Calu3 (cell line): Measurements from ENCODE around the gene EXOC2. TPM values are rescaled to one million over a fixed set of nuclear protein-coding genes. Genes with fewer than 3 reads are reported as not detected.

Source experiments
- BruUV-seq: library from RNA; stranded (reverse); fragments of 400-500 nt; replicated peaks from 2 replicates; lab custom pipeline; 2021; lab: Mats Ljungman, UMichigan
- CTCF ChIA-PET: fragments of 300-600 bp; sonication (Branson Sonifier 250); formaldehyde crosslinking; loops from one replicate; lab custom pipeline; 2022; ENCODE audit warnings: antibody characterized with exemption; lab: Charles Lee
- DNase-seq: peaks from one replicate; pipeline ENCODE4 v3.0.0; 2022
- H3K27ac Mint-ChIP-seq: one replicate; pipeline ENCODE4 v1.8.0; 2022; ENCODE audit warnings: mixed read lengths; ENCODE audit not compliant: unreplicated experiment
- H3K27me3 Mint-ChIP-seq: one replicate; pipeline ENCODE4 v1.8.0; 2022; ENCODE audit warnings: mixed read lengths; ENCODE audit not compliant: unreplicated experiment
- H3K36me3 Mint-ChIP-seq: one replicate; pipeline ENCODE4 v1.8.0; 2022; ENCODE audit warnings: mild to moderate bottlenecking, moderate library complexity, mixed read lengths; ENCODE audit not compliant: insufficient read depth, unreplicated experiment
- H3K4me1 Mint-ChIP-seq: one replicate; pipeline ENCODE4 v1.8.0; 2022; ENCODE audit warnings: mild to moderate bottlenecking, low read depth, mixed read lengths; ENCODE audit not compliant: unreplicated experiment
- H3K4me3 Mint-ChIP-seq: one replicate; pipeline ENCODE4 v1.8.0; 2022; ENCODE audit warnings: mild to moderate bottlenecking, low read depth, moderate library complexity, mixed read lengths; ENCODE audit not compliant: unreplicated experiment
- H3K9me3 Mint-ChIP-seq: one replicate; pipeline ENCODE4 v1.8.0; 2022; ENCODE audit warnings: low read depth, mixed read lengths; ENCODE audit not compliant: unreplicated experiment
- intact Hi-C: fragments of 100-400 bp; cut with micrococcal nuclease; formaldehyde crosslinking; loops from one replicate; pipeline ENCODE4 v1.10.0; 2022; ENCODE audit not compliant: unreplicated experiment
- total RNA-seq: library from RNA; stranded (reverse); gene quantifications from 2 replicates; pipeline ENCODE4 v1.2.3, GENCODE V29; 2022
- TF ChIP-seq, protein P1 (sequence below): fragments of 200-600 bp; IDR thresholded peaks from one replicate; pipeline ENCODE4 v1.8.0; 2022; ENCODE audit warnings: antibody characterized with exemption; ENCODE audit not compliant: unreplicated experiment

The EXOC2 gene
- total RNA-seq, 1 experiment from 2014 or later = 13.2 TPM

DNA sequence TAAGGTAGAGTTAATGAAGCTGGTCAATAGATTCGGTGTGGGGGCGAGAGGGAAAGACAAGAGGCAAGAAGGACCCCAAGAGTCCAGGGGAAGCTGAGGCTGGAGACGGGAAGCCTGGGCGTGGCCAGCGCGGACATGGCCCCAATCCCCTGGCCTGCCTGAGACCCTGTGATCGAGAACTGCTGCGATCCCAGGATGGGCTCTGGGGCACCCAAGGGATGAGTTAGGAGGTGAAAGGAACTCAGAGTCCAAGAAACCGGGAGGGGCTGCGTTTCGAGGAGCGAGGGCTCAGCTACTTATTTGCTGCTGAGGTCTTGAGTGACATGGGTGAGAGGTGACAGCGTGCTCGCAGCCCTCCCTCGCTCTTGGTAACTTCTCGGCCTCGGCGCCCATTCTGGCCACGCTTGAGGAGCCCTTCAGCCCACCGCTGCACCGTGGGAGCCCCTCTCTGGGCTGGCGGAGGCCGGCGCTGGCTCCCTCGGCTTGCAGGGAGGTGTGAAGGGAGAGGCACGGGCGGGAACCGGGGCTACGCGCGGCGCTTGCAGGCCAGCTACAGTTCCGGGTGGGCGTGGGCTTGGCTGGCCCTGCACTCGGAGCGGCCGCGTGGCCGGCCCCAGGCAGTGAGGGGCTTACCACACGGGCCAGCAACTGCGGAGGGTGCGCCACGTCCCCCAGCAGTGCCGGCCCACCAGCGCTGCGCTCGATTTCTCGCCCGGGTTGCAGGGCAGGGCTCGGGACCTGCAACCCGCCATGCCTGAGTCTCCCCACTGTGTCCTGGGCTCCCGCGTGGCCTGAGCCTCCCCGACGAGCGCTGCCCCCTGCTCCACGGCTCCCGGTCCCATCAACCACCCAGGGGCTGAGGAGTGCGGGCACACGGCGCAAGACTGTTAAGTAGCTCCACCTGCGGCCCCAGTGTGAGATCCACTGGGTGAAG lies 243.2 kb downstream of the EXOC2 start:
- no TSS peak for BruUV-seq
- CTCF ChIA-PET = interaction anchor here (0.6 kb wide), 1 partner anchor 18 kb away, joined by 5 read pairs; no protein-coding TSS in a partner anchor
- intact Hi-C loops = no loop called here
- no peak overlapping the region for H3K27ac Mint-ChIP-seq
- H3K4me1 Mint-ChIP-seq = no peaks in the 10 kb centered on the region
- DNase-seq = no peak
- no peaks in the 10 kb centered on the region for H3K36me3 Mint-ChIP-seq
- H3K4me3 Mint-ChIP-seq = no peak overlapping the region
- peaks cover 11% of the 10 kb centered on the region for H3K27me3 Mint-ChIP-seq
- TF ChIP-seq, protein P1, sequence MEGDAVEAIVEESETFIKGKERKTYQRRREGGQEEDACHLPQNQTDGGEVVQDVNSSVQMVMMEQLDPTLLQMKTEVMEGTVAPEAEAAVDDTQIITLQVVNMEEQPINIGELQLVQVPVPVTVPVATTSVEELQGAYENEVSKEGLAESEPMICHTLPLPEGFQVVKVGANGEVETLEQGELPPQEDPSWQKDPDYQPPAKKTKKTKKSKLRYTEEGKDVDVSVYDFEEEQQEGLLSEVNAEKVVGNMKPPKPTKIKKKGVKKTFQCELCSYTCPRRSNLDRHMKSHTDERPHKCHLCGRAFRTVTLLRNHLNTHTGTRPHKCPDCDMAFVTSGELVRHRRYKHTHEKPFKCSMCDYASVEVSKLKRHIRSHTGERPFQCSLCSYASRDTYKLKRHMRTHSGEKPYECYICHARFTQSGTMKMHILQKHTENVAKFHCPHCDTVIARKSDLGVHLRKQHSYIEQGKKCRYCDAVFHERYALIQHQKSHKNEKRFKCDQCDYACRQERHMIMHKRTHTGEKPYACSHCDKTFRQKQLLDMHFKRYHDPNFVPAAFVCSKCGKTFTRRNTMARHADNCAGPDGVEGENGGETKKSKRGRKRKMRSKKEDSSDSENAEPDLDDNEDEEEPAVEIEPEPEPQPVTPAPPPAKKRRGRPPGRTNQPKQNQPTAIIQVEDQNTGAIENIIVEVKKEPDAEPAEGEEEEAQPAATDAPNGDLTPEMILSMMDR = no peak
- H3K9me3 Mint-ChIP-seq = no peaks in the 10 kb centered on the region

DNA sequence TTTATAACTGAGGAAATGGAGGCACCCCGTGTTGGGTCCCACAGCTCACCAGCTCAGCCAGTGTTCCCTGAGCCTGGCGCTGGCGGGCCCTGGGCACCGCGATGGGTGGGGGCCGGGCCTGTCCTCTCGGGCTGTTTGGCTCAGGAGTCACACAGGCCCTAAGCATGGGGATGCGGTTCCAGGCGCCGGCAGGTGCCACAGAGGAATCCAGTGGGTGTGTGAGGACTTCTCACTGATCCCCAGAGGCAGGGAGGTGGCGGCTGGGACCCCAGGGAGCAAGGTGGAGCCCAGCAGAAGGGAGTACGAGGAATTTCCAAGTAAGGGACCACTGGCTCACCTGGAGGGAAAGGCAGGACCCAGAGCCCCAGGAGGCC lies 243.9 kb downstream of the EXOC2 start:
- no peak overlapping the region for H3K27ac Mint-ChIP-seq
- CTCF ChIA-PET = no interaction called here
- H3K27me3 Mint-ChIP-seq = peaks cover 4% of the 10 kb centered on the region
- TF ChIP-seq, protein P1 = no peak
- no peak for DNase-seq
- H3K9me3 Mint-ChIP-seq = no peaks in the 10 kb centered on the region
- H3K4me3 Mint-ChIP-seq = no peak overlapping the region
- intact Hi-C loops = no loop called here
- H3K36me3 Mint-ChIP-seq = no peaks in the 10 kb centered on the region
- BruUV-seq = no TSS peak
- no peaks in the 10 kb centered on the region for H3K4me1 Mint-ChIP-seq

DNA sequence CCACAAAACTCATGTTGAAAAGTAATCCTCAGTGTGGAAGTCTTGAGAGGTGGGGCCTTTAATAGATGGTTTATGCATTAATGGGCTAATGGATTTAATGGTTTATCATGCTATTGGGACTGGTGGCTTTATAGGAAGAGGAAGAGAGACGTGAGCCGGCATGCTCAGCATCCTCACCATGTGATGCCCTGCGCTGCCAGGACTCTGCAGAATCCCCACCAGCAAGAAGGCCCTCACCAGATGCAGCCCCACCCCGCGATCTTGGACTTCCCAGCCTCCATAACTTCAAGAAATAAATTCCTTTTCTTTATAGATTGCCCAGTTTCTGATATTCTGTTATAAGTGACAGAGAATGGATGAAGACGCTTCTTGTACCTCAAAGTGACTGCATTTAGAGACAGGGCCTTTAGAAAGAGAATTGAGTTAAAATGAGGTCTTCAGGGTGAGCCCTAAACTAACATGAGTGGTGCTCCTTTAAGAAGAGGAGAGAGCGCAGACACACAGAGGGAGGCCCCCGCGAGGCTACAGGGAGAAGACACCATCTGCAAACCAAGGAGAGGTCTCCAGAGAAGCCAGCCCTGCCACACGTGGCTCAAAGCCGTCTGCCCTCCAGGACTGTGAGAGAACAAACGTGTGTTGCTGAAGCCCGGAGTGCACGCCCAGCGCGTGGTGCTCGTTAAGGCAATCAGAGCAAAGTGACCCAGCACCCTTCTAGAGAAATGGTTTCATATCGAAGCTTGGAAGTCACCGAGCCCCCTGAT lies 244.5 kb downstream of the EXOC2 start:
- no peaks in the 10 kb centered on the region for H3K27me3 Mint-ChIP-seq
- TF ChIP-seq, protein P1 = no peak
- BruUV-seq = no TSS peak

DNA sequence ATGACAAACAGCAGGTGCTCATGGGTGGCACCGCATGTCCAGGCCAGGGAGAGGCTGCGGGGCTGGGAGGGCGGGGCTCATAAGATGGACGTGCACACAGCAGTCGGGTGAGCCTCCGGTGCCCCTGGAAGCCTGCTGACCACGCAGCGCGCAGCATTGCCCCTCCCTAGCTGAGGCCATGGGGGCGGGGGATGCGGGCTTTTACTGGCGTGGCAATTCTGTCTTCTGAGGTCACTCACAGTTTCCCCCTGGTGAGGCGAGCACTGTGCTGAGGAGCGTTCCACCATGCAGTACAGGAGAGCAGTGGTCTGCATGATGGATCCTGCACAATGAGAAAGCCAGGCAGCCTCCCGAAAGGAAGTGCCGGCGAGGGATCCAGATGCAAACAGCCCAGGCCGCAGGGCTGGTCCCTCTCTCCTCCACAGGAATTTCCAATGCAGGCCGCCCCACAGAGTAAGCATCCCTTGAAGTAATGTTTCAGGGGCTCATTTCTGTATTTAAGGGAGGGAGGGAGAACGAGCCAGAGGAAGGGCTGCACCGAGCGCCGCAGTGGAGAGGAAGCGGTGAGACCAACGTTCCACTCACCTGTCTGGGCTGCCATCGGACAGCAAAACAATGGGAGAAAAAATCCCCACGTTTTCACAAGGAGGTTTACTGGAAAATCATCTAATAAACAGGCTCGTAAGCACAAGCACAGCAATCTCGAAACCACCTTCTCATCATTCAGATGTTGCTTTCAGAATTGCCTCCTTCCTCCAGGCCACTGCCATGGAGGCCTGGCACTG lies 245.4 kb downstream of the EXOC2 start:
- H3K4me3 Mint-ChIP-seq = no peak overlapping the region
- DNase-seq = no peak
- intact Hi-C loops = no loop called here
- H3K9me3 Mint-ChIP-seq = no peaks in the 10 kb centered on the region
- CTCF ChIA-PET = no interaction called here
- H3K4me1 Mint-ChIP-seq = no peaks in the 10 kb centered on the region
- H3K27me3 Mint-ChIP-seq = no peaks in the 10 kb centered on the region
- BruUV-seq = no TSS peak
- no peaks in the 10 kb centered on the region for H3K36me3 Mint-ChIP-seq
- no peak overlapping the region for H3K27ac Mint-ChIP-seq
- TF ChIP-seq, protein P1 = no peak

More for the DNA sequence above, 244.5 kb downstream of the EXOC2 start:
- Mint-ChIP-seq H3K27ac (no peak overlapping the region), H3K9me3 (no peaks in the 10 kb centered on the region), H3K4me3 (no peak overlapping the region), H3K4me1 (no peaks in the 10 kb centered on the region), H3K36me3 (no peaks in the 10 kb centered on the region)
- CTCF ChIA-PET = no interaction called here
- DNase-seq = no peak
- intact Hi-C loops = no loop called here
